HG03565 (cell line): ENCODE data around the gene DIP2C.
"Not testable (repeated sequence)": the region's sequence is repeated elsewhere in the genome, so short reads cannot be mapped to it uniquely, and the experiment has no call there.

Experiments used
- ATAC-seq: cut with Tn5 transposase; IDR thresholded peaks from one replicate; pipeline ENCODE4 v1.9.1; 2021; ENCODE audit warnings: mild to moderate bottlenecking, moderate library complexity; ENCODE audit not compliant: unreplicated experiment

Gene DIP2C

GRCh38 chr10:543862-544822 lies 145.3 kb downstream of the DIP2C start:
- ATAC-seq = no peak

GRCh38 chr10:543131-543530 lies 146.3 kb downstream of the DIP2C start:
- no peak for ATAC-seq

- no peak for ATAC-seq
Observed at GRCh38 chr10:541750-542371, 147.6 kb downstream of the DIP2C start.

- no peak for ATAC-seq
Observed at GRCh38 chr10:541041-541440, 148.4 kb downstream of the DIP2C start.

- ATAC-seq = no peak
Observed at GRCh38 chr10:538895-539294, 150.6 kb downstream of the DIP2C start.

GRCh38 chr10:536935-537334 lies 152.5 kb downstream of the DIP2C start:
- ATAC-seq = no peak

- no peak for ATAC-seq
Observed at GRCh38 chr10:536371-536925, 153.0 kb downstream of the DIP2C start.

GRCh38 chr10:535952-536351 lies 153.5 kb downstream of the DIP2C start:
- no peak for ATAC-seq

- no peak for ATAC-seq
Observed at GRCh38 chr10:535051-535450, 154.4 kb downstream of the DIP2C start.

GRCh38 chr10:534047-534566 lies 155.4 kb downstream of the DIP2C start:
- ATAC-seq = no peak

GRCh38 chr10:533611-534010 lies 155.9 kb downstream of the DIP2C start:
- no peak for ATAC-seq

- ATAC-seq = no peak
Observed at GRCh38 chr10:533186-533585, 156.3 kb downstream of the DIP2C start.

GRCh38 chr10:532331-532730 lies 157.1 kb downstream of the DIP2C start:
- ATAC-seq = not testable (repeated sequence)

- ATAC-seq = no peak
Observed at GRCh38 chr10:531541-531940, 157.9 kb downstream of the DIP2C start.

GRCh38 chr10:530717-531116 lies 158.8 kb downstream of the DIP2C start:
- no peak for ATAC-seq

GRCh38 chr10:529468-530230 lies 159.8 kb downstream of the DIP2C start:
- ATAC-seq = no peak

- ATAC-seq = no peak
Observed at GRCh38 chr10:528173-529165, 161.0 kb downstream of the DIP2C start.

GRCh38 chr10:527416-527815 lies 162.1 kb downstream of the DIP2C start:
- ATAC-seq = no peak

GRCh38 chr10:526651-527312 lies 162.7 kb downstream of the DIP2C start:
- ATAC-seq = no peak
